GM19455 (cell line): ENCODE measurements around the gene STARD13.
A peak's percentile ranks its signal among the peaks of the same experiment; 100 is the strongest.
"Not testable (repeated sequence)": the region's sequence is repeated elsewhere in the genome, so short reads cannot be mapped to it uniquely, and the experiment has no call there.

Source experiments
- ATAC-seq: cut with Tn5 transposase; IDR thresholded peaks from one replicate; pipeline ENCODE4 v1.9.1; 2021; ENCODE audit not compliant: unreplicated experiment

The STARD13 gene

DNA sequence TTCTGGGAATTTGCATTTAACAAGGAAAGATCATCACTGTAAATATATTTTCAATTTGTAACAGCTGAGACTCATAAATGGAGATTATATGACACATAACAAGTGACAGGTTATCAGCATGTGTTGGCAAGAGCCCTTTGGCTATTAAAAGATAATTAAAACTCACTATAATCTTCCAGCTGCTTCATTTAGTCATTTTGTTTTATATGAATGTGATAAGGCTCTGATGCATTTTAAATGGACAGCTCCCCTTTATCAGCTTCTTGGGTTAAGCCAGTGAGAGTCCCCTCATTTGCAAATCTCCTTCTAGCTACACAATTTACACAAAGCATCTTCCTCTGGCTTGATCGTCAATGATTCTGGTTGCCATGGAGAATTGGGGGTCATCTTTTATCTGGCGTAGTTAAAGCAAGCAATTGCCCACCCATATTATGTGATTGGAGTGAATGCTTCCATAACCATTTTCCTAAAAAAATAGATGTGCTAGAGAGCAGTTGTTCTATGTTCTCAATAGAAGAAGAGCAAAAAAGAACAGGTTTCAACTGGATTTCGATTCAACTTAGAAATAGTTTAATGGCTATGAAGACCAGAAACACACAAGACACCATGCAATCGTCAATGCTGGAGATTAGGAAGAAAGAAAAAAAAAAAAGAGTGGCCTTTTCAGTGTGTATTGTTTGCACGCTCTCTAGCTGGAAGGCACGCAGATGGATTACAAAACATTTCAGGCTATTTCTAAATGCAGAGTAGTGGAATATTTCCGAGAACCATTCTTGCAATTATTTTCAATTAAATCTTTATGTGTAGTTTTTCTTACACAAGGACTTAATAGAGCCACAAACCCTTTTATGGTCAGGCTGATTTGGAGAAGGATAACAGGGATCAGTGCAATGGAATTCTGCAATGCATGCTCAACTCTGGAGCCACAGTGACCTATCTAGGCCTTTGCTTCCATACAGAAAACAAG lies 27.4 kb downstream of the STARD13 start:
- ATAC-seq = no peak

GRCh38 chr13:33256148-33256840 lies 29.3 kb downstream of the STARD13 start:
- no peak for ATAC-seq

DNA sequence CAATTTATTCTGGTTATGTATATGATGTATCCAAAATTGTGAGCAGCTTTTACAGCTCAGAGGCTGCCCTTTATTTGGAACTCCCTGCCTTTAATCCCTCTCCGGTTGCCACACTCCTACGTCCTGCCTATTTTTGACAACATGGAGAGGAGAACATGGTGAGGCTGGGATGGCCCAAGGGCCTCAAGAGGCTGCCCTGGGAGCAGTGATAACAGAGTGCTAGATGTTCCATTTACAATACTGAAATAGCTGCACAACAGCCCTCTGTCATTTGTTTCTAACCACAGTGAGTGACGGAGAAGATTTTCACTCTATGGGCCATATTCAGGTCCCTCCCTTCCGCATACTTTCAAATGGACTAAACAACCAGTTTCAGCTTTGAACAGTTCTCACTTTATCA lies 33.4 kb downstream of the STARD13 start:
- ATAC-seq = no peak

DNA sequence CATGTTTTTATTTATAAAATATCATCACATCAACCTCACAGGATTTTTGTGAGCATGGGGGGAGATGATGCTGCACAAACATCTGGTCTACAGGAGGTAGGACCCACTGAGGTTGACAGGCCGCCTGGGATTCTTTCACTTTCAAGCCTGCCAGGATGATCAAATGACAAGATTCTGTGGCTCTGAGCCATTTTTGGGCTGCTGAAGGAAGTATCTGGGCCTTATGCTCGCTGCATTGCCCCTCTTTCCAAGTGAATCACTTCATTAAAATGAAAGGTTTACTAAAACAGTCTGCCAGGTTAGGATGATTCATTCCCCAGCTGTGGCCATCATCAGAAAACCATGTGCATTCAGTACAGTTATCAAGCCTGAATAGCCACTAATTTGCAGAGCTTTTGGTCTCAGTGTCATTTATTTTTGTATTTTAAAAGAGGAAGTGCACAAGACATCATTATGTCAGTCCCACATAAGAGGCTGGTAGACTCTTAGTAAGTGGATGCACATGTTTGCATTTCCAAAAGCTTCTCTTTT lies 34.4 kb downstream of the STARD13 start:
- ATAC-seq = peak; percentile 70

DNA sequence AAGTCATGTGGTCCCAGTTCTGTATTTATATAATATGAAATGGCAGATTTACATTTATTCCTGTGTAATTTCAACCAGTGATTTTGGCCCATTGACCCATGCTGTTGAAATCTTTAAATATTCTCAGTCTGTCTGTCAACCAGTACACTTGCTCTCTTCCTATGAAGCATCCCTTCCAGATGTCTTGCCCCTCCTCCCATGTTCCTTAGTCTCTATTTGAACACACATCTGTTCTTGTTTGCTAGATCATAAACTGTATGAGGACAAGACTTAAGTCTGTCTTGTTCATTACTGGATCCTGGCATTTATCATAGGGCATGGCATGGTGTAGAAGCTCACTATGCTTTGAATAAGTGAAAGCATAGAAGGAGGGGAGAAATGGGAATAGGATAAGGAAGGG lies 34.9 kb downstream of the STARD13 start:
- ATAC-seq = no peak

DNA sequence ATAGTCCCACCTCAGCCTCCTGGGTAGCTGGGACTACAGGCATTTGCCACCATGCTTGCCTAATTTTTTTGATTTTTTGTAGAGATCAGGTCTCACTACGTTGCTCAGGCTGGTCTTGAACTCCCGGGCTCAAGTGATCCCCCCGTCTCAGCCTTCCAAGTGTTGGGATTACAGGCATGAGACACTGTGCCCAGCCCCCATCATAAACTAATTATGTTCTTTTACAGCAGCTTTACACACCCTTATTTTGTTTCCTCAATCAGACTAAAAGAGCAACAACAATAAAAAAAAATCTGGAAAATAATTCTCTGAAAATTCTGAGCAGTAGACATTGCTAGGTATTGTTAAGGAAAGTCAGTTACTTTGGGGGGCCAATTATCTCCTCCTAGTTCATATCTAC lies 35.7 kb downstream of the STARD13 start:
- no peak for ATAC-seq

DNA sequence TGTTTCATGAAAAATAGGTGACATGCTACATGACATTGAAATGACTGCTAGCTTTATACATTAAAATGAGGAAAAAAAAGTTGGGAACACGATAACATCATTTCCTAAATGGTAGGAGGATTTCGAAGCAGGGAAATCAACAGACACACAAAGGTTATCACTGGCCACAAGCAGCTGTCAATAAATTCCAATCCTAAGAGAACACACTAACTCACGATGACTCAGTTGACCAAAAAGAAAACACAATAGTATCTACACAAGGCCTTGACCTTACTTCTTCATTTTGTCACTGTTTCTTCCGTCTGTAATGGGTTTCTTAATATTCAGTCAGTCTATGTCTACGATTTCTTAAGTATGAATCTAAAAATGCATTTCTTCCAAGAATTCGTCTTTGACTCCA lies 36.5 kb downstream of the STARD13 start:
- no peak for ATAC-seq

- no peak for ATAC-seq
Observed at GRCh38 chr13:33245505-33246158, 39.9 kb downstream of the STARD13 start.

DNA sequence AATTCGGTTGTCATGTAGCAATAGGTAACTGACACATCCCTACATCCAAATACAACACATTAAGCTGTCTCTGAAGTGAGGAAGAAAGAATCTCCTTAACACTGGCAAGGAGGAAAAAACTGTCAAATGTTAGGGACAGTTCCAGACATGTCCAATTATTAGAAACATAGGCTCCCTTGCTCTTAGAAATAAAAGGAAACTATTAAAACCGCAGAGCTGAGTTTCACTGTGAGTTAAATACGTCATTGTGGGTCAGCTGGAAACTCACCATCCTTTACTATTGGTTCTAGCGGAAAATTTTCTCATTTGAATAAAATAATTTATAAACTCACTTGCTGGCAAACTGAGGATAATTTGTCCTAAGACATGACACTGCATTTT lies 40.7 kb downstream of the STARD13 start:
- no peak for ATAC-seq

DNA sequence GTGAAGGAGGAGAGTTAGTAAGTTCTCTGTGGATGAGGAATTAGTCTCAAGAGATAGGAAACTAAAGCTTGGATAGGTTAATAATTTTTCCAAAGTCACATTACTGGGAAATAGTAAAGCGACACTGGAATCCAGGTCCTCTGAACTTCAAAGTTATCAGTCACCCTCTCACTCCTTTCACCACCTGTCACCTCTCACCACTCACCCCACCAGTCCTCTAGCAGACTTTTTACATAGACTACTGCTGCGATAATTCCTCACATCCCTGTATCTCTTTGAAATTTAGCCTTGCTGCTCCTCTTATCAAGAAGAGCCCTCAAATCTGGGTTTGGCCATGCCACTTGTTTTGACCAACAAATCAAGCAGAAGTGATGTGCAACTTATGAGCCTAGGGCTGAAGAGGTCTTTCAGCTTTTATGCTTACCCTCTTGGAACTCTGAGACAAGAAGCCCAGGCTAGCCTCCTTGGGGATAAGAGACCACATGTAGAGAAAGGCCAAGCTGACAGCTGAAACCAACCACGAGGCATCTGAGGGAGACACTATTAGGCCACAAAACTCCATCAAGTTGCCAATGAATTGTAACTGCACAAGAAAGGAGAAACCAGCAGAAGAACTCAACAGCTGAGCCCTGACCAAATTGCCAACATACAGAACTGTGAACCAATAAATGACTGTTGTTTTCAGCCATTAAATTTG lies 41.2 kb downstream of the STARD13 start:
- no peak for ATAC-seq

GRCh38 chr13:33242984-33243617 lies 42.5 kb downstream of the STARD13 start:
- no peak for ATAC-seq

DNA sequence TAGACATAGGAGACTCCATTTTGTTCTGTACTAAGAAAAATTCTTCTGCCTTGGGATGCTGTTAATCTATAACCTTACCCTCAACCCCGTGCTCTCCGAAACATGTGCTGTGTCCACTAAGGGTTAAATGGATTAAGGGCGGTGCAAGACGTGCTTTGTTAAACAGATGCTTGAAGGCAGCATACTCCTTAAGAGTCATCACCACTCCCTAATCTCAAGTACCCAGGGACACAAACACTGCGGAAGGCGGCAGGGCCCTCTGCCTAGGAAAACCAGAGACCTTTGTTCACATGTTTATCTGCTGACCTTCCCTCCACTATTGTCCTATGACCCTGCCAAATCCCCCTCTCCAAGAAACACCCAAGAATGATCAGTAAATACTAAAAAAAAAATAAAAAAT lies 43.2 kb downstream of the STARD13 start:
- not testable (repeated sequence) for ATAC-seq

DNA sequence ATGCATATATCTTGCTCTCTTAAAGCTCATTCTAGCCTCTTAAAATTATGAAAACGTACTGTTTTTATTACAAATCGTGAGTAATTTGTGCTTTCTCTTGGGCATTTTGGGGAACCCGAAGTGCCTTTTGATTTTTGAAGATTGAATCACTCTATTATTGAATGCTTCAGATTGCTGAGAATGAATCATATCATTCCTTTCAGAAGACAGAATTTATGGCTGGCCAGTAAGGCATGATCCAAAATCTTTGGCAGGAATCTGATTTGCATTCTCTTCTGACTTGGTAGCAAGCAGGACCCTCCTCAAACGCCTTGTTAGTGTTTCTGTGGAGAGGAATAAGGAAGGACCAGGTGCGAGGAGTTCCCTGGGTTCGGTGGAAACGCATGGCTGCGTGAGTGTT lies 49.5 kb downstream of the STARD13 start:
- no peak for ATAC-seq

GRCh38 chr13:33235564-33235963 lies 50.0 kb downstream of the STARD13 start:
- ATAC-seq = no peak

DNA sequence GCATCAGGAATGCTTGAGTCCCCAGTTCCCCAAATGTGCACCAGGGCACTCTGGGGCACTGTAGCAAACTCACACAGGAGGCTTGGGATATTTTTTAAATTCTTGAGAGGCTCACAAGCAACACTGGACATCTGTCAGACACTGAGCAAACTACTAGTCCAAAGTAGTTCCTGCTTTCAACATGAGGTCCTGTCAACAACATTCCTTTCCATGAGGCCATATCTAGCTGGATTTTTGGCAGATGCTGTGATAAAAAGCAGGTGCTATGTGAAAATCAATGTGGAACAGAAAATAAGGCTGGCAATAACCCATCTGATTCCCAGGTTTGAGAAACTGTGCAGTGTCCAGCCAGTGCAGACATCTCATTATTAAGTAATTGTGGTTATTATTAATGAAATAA lies 50.5 kb downstream of the STARD13 start:
- ATAC-seq = no peak

GRCh38 chr13:33233547-33233946 lies 52.0 kb downstream of the STARD13 start:
- no peak for ATAC-seq

DNA sequence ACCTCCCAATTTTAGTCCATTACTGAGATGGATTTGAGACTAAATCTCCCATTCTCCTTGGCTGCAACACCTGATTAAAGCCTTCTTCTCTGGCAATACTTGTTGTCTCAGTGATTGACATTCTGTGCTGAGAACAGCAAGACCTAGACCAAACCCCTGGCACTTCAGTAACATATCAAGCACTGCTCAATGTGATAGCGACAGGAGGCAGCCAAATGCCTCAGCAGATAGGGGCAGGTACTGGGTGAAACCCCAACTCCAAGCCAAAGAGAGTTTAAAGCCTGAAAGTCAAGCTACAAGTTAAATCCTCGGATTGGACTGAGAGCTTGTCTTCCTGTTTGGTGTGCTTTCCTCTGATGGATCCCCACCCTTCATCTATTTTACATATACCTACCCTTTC lies 52.7 kb downstream of the STARD13 start:
- no peak for ATAC-seq

GRCh38 chr13:33231339-33231738 lies 54.2 kb downstream of the STARD13 start:
- no peak for ATAC-seq

GRCh38 chr13:33230178-33230881 lies 55.2 kb downstream of the STARD13 start:
- ATAC-seq = no peak
